Stimulated activated CD8-positive, alpha-beta memory T cell treated with anti-CD3 and anti-CD28 coated beads, Interleukin-4, amount 100 ng/mL, for 48 hours (primary cell): ENCODE data around the gene COG8.
"Not testable (repeated sequence)": the region's sequence is repeated elsewhere in the genome, so short reads cannot be mapped to it uniquely, and the experiment has no call there.

Source experiments
- DNase-seq: peaks from one replicate; pipeline ENCODE4 v3.0.0-alpha.2; 2020

COG8 gene

GRCh38 chr16:69318177-69318910, 21.0 kb downstream of the COG8 start:
- no peak for DNase-seq

GRCh38 chr16:69316595-69317034, 22.7 kb downstream of the COG8 start:
- DNase-seq: no peak

GRCh38 chr16:69315486-69316311, 23.7 kb downstream of the COG8 start:
- no peak for DNase-seq

GRCh38 chr16:69314534-69314933, 24.8 kb downstream of the COG8 start:
- DNase-seq: no peak

- no peak for DNase-seq
Measured at GRCh38 chr16:69313469-69313868, 25.9 kb downstream of the COG8 start.

- peak; percentile 62 for DNase-seq
Measured at GRCh38 chr16:69311533-69312387, 27.6 kb downstream of the COG8 start.

- peak; percentile 99 for DNase-seq
Measured at GRCh38 chr16:69310653-69311532, 28.5 kb downstream of the COG8 start, which contains the start of gene VPS4A. Gene VPS4A (plus strand): TSS chr16:69311350. CDS start chr16:69311512, 162 bp downstream.

GRCh38 chr16:69309316-69309715, 30.0 kb downstream of the COG8 start:
- no peak for DNase-seq

GRCh38 chr16:69307856-69308255, 31.5 kb downstream of the COG8 start:
- DNase-seq: no peak

GRCh38 chr16:69307091-69307490, 32.3 kb downstream of the COG8 start:
- DNase-seq: no peak

- DNase-seq: no peak
Measured at GRCh38 chr16:69306031-69306430, 33.3 kb downstream of the COG8 start.

- DNase-seq: no peak
Measured at GRCh38 chr16:69302301-69302700, 37.1 kb downstream of the COG8 start.

GRCh38 chr16:69301861-69302260, 37.5 kb downstream of the COG8 start:
- no peak for DNase-seq

- no peak for DNase-seq
Measured at GRCh38 chr16:69301187-69301586, 38.2 kb downstream of the COG8 start.

GRCh38 chr16:69298261-69298660, 41.1 kb downstream of the COG8 start:
- no peak for DNase-seq

GRCh38 chr16:69296771-69297170, 42.6 kb downstream of the COG8 start:
- DNase-seq: not testable (repeated sequence)

GRCh38 chr16:69294051-69294450, 45.3 kb downstream of the COG8 start:
- DNase-seq: no peak

- no peak for DNase-seq
Measured at GRCh38 chr16:69293401-69293800, 46.0 kb downstream of the COG8 start.

- not testable (repeated sequence) for DNase-seq
Measured at GRCh38 chr16:69291657-69292056, 47.7 kb downstream of the COG8 start.

GRCh38 chr16:69286941-69287713, 52.2 kb downstream of the COG8 start:
- DNase-seq: peak; percentile 43

GRCh38 chr16:69285240-69285639, 54.1 kb downstream of the COG8 start:
- no peak for DNase-seq
